ENCODE data around the gene SPG7. TPM values are rescaled to one million over a fixed set of nuclear protein-coding genes. Genes with fewer than 3 reads are reported as not detected.

SPG7 gene
- total RNA-seq, 4 donors from 2014 or later = 58.8 to 94.3 (median 83.3) TPM

- TF ChIP-seq POLR2AphosphoS5 (IDR thresholded peaks at IDR 0.05) = no peak
- TF ChIP-seq EP300 (IDR thresholded peaks at IDR 0.05) = no peak
- no peak for TF ChIP-seq POLR2A (IDR thresholded peaks at IDR 0.05; ENCODE audit: low read depth)
- TF ChIP-seq CTCF (IDR thresholded peaks at IDR 0.05) = no peak
- Histone ChIP-seq H3K4me1 (peaks cover 0 to 2% (median 2%) of the 10 kb centered on the region in 4 donors), H3K4me3 (no peak overlapping the region), H3K27me3 (peaks cover 0 to 5% (median 0%) of the 10 kb centered on the region in 4 donors), H3K36me3 (no peaks in the 10 kb centered on the region), H3K9me3 (no peaks in the 10 kb centered on the region), H3K27ac (replicated peaks in 1 of 4) (no peak overlapping the region)
- intact Hi-C loops (cut with DNase I) = no loop called here
- WGBS = 91% methylated on average over 12 of the region's 19 CpGs
- no peak for DNase-seq (ENCODE audit: extremely low spot score)
Observed at GRCh38 chr16:89596957-89597649, 88.9 kb downstream of the SPG7 start.

- Histone ChIP-seq H3K27me3 (peaks cover 0 to 16% (median 0%) of the 10 kb centered on the region in 4 donors), H3K4me3 (no peak overlapping the region), H3K4me1 (peaks cover 3 to 13% (median 11%) of the 10 kb centered on the region in 4 donors), H3K27ac (replicated peaks in 1 of 4) (no peak overlapping the region), H3K9me3 (no peaks in the 10 kb centered on the region), H3K36me3 (no peaks in the 10 kb centered on the region)
- DNase-seq (ENCODE audit: extremely low spot score) = no peak
- no peak for TF ChIP-seq EP300 (IDR thresholded peaks at IDR 0.05)
- no peak for TF ChIP-seq POLR2AphosphoS5 (IDR thresholded peaks at IDR 0.05)
- no peak for TF ChIP-seq CTCF (IDR thresholded peaks at IDR 0.05)
- no peak for TF ChIP-seq POLR2A (IDR thresholded peaks at IDR 0.05; ENCODE audit: low read depth)
- intact Hi-C loops (cut with DNase I) = no loop called here
- 49% methylated on average over 12 of the region's 14 CpGs for WGBS
Observed at GRCh38 chr16:89598199-89598598, 90.0 kb downstream of the SPG7 start.

DNA sequence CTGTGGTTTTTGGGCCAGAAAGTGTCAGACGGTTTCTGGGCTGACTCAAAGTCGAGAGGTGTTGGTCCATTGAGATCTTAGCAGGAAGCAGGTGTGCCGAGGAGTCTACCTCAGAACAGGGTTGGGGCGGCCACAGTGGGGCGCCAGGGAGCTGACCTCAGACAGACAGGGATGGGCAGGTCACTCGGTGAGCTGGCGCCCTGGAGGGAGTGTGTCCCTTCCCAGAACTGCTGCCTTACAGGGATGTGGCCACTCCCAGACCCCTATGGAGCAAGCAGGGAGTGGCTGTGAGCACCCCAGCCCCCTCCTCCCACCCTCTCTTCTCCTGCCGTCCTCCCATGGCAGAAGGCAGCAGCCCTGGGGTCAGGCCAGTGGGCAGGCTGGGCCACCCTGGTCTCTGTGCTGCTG lies 91.3 kb downstream of the SPG7 start:
- TF ChIP-seq EP300 (IDR thresholded peaks at IDR 0.05) (no peak), CTCF (IDR thresholded peaks at IDR 0.05) (no peak), POLR2A (IDR thresholded peaks at IDR 0.05; ENCODE audit: low read depth) (no peak)
- Histone ChIP-seq H3K4me1 (peaks cover 3 to 14% (median 11%) of the 10 kb centered on the region in 4 donors), H3K36me3 (no peaks in the 10 kb centered on the region), H3K9me3 (no peaks in the 10 kb centered on the region), H3K27ac (replicated peaks in 1 of 4) (no peak overlapping the region), H3K27me3 (peaks cover 0 to 22% (median 0%) of the 10 kb centered on the region in 4 donors), H3K4me3 (no peak overlapping the region)
- intact Hi-C loops (cut with DNase I) = no loop called here
- no peak for DNase-seq (ENCODE audit: extremely low spot score)
- no CpG with 5 or more reads among the region's 8 CpGs for WGBS

- Histone ChIP-seq H3K4me3 (no peak overlapping the region), H3K27me3 (peaks cover 0 to 26% (median 0%) of the 10 kb centered on the region in 4 donors), H3K9me3 (no peaks in the 10 kb centered on the region), H3K4me1 (peaks cover 3 to 14% (median 11%) of the 10 kb centered on the region in 4 donors), H3K36me3 (no peaks in the 10 kb centered on the region), H3K27ac (replicated peaks in 1 of 4) (no peak overlapping the region)
- intact Hi-C loops (cut with DNase I) = no loop called here
- no peak for DNase-seq (ENCODE audit: extremely low spot score)
- 100% methylated on average over 4 of the region's 10 CpGs for WGBS
- TF ChIP-seq POLR2AphosphoS5 (IDR thresholded peaks at IDR 0.05) = no peak
- no peak for TF ChIP-seq EP300 (IDR thresholded peaks at IDR 0.05)
- no peak for TF ChIP-seq POLR2A (IDR thresholded peaks at IDR 0.05; ENCODE audit: low read depth)
- no peak for TF ChIP-seq CTCF (IDR thresholded peaks at IDR 0.05)
Observed at GRCh38 chr16:89599902-89600301, 91.7 kb downstream of the SPG7 start.
